HG03103 (cell line): Measurements from ENCODE around the gene HES1.
A peak's percentile ranks its signal among the peaks of the same experiment; 100 is the strongest.
"Not testable (repeated sequence)": the region's sequence is repeated elsewhere in the genome, so short reads cannot be mapped to it uniquely, and the experiment has no call there.

Source experiments
- ATAC-seq: cut with Tn5 transposase; IDR thresholded peaks from one replicate; pipeline ENCODE4 v1.9.1; 2021; ENCODE audit warnings: low read depth; ENCODE audit not compliant: unreplicated experiment

Gene HES1

DNA sequence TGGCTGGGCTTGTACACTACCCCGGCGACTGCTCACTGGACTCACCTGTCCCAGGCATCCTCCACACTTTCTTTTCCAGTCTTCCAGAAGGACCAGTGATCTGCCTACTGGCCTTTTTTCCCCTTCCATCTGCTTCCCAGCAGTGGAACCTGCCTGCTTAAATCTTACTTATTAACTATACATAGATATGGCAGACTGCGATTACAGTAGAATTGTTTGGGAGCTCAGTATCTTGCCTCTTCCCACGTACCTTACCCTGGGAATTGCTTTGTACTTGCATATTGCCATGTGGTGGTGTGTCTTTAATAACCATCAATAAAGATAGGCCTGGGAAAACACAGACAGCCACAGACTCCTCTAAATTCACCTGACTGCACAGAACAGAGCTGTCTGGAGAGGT lies 11.8 kb upstream of the HES1 start:
- no peak for ATAC-seq

DNA sequence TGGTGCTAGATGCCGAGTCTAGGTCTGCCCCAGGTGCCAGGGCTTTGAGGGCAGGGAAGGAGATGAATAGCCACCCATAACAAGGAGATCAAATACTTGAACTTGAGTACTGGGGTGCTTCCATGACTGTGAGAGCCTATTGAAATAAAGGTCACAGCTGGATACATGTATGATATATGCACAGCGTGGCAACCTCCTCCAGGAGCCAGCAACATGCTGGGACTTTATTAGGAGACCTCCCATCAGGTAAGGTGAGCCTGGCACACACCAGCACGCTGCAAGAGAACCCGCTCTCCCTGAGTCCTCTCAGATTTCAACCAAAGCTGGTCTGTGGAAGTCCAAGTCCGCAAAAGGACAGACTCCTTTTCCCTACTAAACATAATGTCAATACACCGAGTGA lies 10.5 kb upstream of the HES1 start:
- ATAC-seq, result no peak

DNA sequence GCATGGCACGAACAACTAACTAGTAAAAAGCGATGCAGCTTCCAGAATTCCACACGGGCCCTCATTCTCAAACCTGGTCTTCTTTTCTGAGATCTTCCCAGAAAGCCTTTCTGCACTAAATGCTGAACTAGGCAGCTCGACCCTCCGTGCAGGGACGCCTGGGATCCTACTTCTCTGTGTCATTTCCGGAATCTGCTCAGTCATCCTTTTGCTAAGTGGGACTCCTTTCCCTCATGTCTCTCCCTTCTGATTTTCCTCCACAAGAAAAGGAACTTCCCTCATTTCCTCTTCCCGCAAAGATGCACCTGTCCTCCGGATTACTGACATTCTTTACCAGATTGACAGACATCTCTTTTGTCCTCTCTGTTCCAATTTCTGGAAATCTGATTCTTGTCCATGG lies 9.2 kb upstream of the HES1 start:
- ATAC-seq, result no peak

DNA sequence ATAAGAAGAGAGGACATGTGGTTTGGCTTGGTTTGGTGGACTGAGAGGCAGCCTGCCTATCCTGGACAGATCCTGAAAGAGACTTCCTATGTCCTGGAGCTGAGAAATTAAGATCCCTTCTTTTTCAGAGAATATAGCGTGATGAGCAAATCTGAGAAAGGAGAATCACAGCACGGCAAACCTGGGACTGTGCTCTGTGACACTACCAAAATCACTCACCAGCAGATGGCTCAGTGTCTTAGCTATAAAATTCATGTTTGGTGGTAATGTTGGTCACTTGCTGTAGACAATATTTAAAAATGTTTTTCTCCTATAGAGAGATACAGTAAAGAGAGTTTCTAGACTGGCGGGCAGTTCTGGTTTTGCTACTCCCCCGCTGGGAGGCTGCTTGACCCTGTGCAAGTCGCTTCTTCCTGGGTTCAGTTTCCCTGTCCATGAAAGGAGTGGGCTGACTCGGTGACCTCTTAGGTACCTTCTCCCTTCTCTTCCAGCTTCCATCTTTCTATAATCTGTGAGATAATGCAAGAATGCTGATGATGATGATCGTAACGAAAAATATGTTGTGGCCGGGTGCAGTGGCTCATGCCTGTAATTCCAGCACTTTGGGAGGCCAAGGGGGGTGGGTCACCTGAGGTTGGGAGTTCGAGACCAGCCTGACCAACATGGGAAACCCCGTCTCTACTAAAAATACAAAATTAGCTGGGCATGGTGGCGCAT lies 7.6 kb upstream of the HES1 start:
- no peak for ATAC-seq

DNA sequence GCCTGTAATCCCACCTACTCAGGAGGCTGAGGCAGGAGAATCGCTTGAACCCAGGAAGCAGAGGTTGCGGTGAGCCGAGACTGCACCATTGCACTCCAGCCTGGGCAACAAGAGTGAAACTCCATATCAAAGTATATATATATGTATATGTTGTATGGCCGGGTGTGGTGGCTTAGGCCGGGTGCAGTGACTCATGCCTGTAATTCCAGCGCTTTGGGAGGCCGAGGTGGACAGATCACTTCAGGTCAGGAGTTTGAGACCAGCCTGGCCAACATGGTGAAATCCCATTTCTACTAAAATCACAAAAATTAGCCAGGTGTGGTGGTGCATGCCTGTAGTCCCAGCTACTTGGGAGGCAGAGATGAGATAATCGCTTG lies 7.0 kb upstream of the HES1 start:
- ATAC-seq, result not testable (repeated sequence)

DNA sequence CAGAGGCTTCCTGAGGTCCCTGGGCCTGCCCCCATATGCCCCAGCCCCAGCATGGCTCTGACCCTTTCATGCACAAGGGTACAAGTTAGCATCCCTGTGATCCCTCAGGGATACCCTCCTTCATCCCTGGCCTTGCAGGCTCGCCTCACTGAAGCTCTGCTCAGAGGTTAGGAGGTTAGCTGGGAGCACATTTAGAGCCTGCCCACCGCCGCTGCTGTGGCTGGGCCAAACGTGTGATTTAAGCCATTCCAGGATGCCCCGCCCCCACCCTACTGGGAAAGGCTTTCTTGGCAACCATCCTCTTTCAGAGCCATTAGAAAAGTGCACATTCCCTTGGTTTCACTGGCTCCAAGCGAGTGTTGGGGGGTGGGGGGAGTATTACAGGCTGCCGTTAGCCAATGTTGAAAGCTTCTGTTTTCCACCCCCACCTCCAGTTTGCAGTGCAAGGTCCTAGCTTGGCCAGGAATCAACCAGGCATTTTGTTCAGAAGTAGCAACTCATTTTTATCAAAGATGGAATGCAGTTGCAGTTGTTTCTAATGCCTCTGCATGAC lies 6.3 kb upstream of the HES1 start:
- no peak for ATAC-seq

DNA sequence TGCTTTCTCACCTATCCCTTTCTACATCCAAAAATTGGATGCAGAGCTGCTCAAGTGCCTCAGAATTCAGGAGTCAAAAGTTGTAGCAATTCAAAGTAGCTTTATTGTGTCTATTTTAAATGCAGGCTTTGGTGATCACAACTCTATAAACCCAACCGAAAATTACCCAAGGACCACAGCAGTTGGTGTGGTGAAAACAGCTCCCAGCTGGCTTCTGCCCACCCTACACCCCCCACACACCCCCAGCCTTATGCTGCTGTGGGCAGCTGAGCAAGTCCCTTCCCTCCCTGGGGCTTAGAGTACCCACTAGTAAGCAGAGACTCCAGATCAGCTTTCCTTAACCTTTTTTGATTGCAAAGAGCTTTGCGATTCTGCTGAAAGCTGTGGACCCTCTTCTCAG lies 5.8 kb upstream of the HES1 start:
- no peak for ATAC-seq

DNA sequence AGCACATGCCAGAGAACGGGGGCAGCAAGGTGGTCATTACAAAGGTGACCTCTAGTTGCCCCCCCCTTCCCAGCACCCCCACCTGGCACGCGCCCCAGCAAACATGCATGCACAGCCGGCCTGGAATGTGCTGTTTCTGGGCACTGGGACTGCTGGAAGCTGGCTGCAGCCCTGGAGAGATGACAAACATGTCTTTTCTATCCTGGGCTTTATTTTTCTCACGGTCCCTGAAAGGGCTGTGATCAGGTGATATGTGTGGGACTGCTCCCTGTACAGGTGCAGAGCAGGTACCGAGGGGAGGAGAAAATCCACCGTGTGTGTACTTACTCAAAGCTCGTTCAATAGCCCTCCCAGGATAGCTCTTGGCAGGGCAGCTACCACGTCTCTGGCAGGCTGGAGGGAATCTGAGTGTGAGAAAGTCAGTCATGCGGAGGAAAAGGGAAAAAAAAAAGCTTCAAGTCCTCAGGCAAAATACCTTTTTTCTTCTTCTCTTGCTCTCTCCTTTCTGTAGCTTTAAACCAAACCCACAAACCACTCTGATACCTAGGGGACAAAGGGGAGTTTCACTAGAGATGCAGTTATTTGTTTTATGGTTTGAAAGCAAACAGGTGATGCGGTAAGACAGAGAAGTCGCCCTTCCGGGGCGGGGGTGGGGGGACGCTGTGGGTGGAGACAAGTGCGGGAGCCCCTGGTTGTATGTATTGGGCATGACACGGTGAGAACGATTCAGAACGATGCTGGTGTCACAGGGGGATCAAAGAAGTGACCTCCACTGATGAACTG lies 5.0 kb upstream of the HES1 start:
- ATAC-seq, result peak; percentile 47

DNA sequence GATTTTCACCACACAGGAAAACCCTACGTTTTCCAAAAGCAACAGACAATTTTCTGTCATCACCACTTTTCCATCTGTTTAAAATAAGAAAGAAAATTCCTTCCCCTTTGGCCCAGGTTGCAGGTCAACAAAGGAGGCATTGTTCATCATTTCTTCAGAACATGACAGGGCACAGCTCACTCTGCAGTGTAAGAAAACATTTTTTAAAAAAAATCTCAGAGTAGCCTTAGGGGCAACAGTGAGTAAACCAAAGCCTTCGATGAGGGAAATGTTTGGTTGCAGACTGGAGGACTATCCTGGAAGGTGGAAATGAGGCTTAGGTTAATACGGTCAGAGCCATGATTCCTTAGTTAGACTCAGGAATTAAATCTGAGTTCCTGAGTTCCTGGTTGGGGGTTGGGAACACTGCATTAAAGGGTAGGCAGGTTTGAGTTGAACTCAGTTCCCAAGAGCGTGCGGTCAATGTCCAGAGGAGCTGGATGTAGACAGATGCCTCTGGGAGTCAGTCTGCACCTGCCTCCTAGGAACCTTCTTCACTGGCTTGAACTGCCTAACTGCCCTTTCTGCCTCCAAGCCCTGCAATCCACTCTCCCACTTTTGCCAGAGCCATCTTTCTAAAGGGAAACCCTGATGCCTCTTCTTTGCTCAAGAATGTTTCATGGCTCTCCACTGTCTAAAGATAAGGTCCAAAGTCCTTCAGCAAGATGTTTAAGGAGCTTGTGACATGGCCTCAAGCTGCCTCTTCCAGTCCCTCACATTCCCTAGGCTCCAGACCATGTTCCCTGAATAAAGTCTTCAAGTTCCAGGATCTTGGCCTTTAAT lies 3.3 kb upstream of the HES1 start:
- no peak for ATAC-seq

DNA sequence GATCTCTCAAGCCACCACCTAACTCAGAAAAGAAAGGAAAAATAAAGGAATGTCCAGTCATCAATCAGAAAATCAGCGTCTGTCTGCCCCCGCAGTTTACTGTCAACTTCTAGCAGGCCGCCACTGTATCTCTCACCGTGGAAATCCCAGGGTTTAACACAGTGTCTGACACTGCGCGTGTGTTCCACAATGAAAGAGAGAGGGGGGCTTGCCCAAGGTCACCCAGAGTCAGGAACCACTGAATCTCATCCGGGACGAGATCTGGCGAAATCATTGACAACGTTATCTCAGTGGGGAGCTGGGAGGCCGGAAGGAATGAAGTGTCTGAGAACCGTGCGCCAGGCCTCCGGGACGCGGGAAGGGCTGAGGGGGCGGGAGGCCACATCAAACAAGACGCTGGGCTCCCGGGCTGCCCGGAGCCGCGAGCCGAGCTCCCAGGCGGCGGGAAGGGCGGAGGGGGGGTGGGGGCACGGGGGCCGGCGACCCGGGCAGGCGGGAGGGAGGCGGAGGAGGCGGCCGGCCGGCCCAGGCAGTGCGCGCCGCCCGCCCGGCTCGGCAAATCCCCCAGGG lies 2.2 kb upstream of the HES1 start:
- ATAC-seq, result no peak

DNA sequence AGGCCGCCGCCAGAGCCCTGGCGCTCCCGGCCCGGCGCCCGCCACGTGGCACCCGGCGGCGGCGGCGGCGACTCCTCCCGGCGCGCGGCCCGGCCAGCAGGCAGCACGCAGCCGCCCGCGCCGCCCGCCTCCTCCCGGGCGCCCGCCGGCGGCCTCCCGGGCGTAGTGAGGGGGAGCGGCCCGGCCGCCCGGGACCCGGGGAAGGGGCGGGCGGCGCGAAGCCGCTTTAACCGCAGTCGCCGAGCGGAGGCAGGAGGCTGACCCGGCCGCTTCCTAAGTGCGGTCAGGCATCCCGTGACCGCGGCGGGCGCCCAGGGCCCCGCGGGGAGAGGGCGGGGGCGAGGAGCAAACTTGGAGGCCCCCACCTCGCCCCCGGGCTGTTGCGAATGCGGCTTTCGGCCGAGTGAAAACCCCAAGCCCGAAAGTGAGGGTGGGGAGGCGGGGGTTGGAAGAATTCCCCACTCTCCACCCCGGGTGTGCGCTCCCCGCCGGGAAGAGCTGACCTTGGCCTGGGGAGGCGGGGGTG lies 1.7 kb upstream of the HES1 start:
- ATAC-seq, result peak; percentile 6

DNA sequence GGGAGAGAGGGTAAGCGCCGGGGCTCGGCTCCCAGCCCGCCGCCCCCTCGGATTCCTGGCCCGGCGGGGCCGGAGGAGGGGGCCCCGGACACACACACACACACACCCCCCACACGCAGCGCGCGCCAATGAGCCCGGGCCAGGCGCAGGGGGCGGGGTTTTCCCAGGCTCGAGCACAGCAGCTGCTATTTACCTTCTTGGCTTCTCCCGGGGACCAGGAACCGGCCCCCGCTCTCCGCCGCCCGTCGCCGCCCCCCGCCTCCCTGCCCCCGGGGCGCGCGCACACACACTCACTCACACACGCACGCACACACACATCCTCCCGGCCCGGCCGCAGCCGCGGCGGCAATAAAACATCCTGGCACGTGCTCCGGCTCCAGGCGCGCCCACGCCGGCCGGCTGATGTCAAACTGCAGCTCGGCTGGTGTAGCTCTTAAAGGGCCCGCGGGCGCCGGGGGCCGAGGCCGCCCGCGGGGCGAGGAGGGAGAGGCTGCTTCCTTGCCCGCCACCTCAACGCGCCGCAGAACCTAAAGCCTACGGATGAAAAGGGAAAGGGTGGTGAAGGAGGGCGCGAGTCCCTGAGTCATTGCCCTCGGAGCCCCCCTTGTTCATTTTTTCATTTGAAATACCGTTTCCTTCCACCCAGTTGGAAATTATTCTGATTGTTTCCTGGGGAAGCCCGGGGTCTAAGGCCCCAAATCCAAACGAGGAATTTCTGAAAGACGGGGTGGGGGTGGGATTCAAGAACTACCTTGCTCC lies 1.0 kb upstream of the HES1 start:
- peak; percentile 30 for ATAC-seq

DNA sequence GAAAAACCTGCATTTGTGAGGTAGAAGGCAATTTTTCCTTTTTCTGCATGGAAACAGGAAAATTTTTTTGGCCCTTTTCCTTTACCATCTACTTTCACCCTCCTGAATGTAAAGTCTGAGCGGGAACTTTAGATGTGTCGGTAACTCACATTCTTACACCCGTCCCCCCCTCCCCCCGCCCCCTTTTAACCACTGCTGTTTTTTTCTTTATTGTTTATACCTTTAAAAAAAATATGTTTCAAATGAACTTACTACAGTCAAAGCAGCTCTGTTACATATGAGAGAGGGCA lies 487 bp upstream of the HES1 start:
- no peak for ATAC-seq

DNA sequence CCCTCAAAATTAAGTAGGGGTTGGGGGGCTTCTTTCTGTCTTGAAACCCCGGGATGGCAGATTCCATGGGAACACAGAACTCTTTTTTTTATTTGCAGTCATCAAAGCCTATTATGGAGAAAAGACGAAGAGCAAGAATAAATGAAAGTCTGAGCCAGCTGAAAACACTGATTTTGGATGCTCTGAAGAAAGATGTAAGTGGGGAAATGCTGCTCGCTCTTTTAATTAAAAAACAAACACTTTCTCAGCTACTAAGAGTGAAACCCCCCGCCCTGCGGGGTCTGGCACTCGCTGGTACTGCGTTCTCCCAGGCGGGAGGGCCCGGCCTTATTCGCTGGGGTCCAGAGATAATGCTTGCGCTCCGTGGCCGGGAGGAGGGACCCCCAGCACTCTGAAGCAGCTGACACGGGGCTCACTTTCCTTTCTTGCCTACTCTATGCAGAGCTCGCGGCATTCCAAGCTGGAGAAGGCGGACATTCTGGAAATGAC lies 615 bp downstream of the HES1 start:
- no peak for ATAC-seq

DNA sequence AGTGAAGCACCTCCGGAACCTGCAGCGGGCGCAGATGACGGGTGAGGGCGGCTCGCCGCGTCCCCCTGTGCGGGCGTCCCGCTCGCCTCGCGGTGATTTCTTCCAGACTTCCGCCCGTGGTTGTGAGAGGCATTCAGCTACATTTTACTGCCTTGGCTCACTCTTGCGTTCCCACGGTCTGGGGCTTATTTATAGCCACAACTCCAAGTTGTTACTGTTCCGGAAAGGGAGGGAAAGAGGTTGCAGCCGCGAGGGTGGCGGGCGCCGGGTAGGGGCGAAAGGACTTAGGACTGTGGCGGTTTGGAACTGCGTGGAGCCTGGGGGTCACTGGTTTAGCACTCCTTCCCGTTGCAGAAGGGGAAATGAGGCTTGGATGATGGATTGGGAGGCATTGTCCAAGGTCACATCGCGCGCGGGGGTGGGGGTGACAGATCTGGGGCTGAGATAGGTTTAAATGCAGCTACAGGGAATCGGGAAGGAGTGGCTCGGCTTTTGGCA lies 1.1 kb downstream of the HES1 start:
- ATAC-seq, result no peak

DNA sequence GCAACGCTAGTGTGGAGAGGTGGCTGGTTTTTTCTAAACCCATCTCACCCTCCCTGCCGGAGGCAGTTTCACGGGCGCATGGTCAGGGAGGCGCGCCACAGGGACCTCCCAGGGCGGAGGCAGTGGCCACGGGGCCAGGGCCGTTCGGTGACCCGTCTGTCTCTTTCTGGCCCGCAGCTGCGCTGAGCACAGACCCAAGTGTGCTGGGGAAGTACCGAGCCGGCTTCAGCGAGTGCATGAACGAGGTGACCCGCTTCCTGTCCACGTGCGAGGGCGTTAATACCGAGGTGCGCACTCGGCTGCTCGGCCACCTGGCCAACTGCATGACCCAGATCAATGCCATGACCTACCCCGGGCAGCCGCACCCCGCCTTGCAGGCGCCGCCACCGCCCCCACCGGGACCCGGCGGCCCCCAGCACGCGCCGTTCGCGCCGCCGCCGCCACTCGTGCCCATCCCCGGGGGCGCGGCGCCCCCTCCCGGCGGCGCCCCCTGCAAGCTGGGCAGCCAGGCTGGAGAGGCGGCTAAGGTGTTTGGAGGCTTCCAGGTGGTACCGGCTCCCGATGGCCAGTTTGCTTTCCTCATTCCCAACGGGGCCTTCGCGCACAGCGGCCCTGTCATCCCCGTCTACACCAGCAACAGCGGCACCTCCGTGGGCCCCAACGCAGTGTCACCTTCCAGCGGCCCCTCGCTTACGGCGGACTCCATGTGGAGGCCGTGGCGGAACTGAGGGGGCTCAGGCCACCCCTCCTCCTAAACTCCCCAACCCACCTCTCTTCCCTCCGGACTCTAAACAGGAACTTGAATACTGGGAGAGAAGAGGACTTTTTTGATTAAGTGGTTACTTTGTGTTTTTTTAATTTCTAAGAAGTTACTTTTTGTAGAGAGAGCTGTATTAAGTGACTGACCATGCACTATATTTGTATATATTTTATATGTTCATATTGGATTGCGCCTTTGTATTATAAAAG lies 1.8 kb downstream of the HES1 start:
- ATAC-seq, result no peak

DNA sequence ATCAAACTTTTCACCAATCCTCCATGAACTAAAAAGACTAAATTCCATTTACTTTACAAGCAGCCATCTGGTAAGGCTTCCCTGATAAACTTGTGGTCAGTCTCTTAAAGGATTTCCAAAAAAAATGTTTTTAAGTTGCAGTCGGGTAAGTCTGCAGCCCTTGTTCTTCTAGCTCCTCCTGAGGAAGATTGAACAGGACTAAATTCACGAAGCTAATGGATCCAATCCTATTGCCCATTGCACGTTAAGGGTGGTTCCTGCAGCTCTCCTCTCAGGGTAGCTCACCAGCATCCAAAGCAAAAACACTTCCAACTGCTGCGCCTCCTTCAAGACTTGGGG lies 2.8 kb downstream of the HES1 start:
- no peak for ATAC-seq

DNA sequence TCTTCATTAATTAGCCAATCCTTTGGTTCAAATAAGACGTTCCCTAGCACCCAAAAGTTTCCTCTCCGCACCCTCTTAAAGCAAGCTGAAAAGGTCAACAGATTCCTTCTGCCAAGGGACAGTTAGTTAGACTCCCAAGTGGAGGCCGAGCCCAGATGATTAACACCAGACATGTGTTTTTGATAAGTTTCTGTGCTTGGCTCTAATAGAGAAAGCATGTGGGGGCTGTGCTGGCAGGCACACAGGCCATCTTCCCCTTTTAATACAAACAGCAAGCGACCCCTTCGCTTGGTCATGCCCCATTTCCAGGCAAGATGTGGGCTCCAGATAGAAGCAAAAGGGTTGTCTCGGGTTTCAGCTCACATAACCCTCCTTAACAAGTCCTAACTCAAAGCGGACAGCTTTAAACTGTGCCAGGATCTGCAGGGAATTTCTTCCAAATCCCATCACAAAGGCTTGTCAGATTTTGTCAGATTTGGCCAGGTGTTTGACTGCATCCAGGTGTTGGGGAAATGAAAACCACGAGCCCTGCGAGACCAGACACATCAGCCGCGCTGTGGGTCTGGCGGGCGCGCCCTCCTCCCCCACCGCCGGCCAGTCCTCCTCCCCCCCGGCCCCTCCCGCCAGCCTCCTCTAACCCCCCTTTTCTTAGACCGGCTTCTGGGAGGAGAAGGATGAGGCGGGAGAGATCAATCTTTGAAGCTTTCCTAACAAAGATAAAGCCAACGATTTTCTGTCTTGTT lies 3.3 kb downstream of the HES1 start:
- no peak for ATAC-seq
